ENCODE data around the gene HPD.

GRCh38 chr12:121800694-121801594 is 57.7 kb downstream of the HPD start:
- TF ChIP-seq CTCF (IDR thresholded peaks at IDR 0.05): no peak
- peak in 1 of 2 donors; percentile 38 for TF ChIP-seq POLR2A (IDR thresholded peaks at IDR 0.05)
